OCI-LY7 (cell line): ENCODE measurements around the gene IL24. TPM values are rescaled to one million over a fixed set of nuclear protein-coding genes. Genes with fewer than 3 reads are reported as not detected.

Experiments used
- BruUV-seq: library from RNA; stranded (reverse); fragments of 400-500 nt; replicated peaks from 2 replicates; lab custom pipeline; 2021; lab: Mats Ljungman, UMichigan
- CTCF ChIA-PET: fragments of 300-600 bp; sonication (Branson Sonifier 250); formaldehyde crosslinking; loops from one replicate; lab custom pipeline; 2022; ENCODE audit warnings: antibody characterized with exemption; ENCODE audit not compliant: unreplicated experiment; lab: Charles Lee
- POLR2A ChIA-PET: fragments of 300-600 bp; sonication (Branson Sonifier 250); formaldehyde crosslinking; loops from one replicate; lab custom pipeline; 2022; ENCODE audit warnings: antibody characterized with exemption; lab: Charles Lee
- DNase-seq: peaks from one replicate; pipeline ENCODE4 v3.0.0-alpha.2; 2015; ENCODE audit warnings: low spot score
- H2AFZ ChIP-seq: fragments of 200-600 bp; sonication (generic), shearing (Covaris generic); 2 replicates; pipeline ENCODE4 v1.6.1; 2014; ENCODE audit warnings: mild to moderate bottlenecking, antibody characterized with exemption, low read length, moderate library complexity
- H3K27ac ChIP-seq: fragments of 200-600 bp; sonication (generic); 2 replicates; pipeline ENCODE4 v1.5.1; 2014; ENCODE audit warnings: mixed run types, low read depth, mild to moderate bottlenecking, moderate library complexity, low read length, inconsistent platforms; ENCODE audit not compliant: poor library complexity, severe bottlenecking
- H3K36me3 ChIP-seq: fragments of 200-600 bp; sonication (generic); 2 replicates; pipeline ENCODE4 v1.6.1; 2014; ENCODE audit warnings: mild to moderate bottlenecking, antibody characterized with exemption, low read length, moderate library complexity, mixed read lengths; ENCODE audit not compliant: insufficient read depth
- H3K4me1 ChIP-seq: fragments of 200-600 bp; sonication (generic); 2 replicates; pipeline ENCODE4 v1.5.1; 2014; ENCODE audit warnings: mild to moderate bottlenecking, low read length; ENCODE audit not compliant: insufficient read depth, poor library complexity, severe bottlenecking
- H3K4me2 ChIP-seq: fragments of 200-600 bp; sonication (generic); 2 replicates; pipeline ENCODE4 v1.6.1; 2014; ENCODE audit warnings: mild to moderate bottlenecking, low read length
- H3K4me3 ChIP-seq: fragments of 200-600 bp; sonication (generic); 2 replicates; pipeline ENCODE4 v1.5.1; 2014; ENCODE audit warnings: mild to moderate bottlenecking, low read depth, low read length; ENCODE audit not compliant: poor library complexity, severe bottlenecking
- H3K79me2 ChIP-seq: fragments of 200-600 bp; sonication (generic); 2 replicates; pipeline ENCODE4 v1.6.1; 2016; ENCODE audit warnings: low read depth, mild to moderate bottlenecking, low read length, moderate library complexity, mixed read lengths; ENCODE audit not compliant: insufficient read depth
- H3K9me2 ChIP-seq: fragments of 200-600 bp; sonication (generic); 2 replicates; pipeline ENCODE4 v1.6.1; 2016; ENCODE audit warnings: mild to moderate bottlenecking, low read length, mixed read lengths; ENCODE audit not compliant: insufficient read depth
- H3K9me3 ChIP-seq: fragments of 200-600 bp; sonication (generic); 2 replicates; pipeline ENCODE4 v1.6.1; 2014; ENCODE audit warnings: mild to moderate bottlenecking, mixed run types, low read length, mixed read lengths
- H4K20me1 ChIP-seq: fragments of 200-600 bp; sonication (generic); 2 replicates; pipeline ENCODE4 v1.6.1; 2014; ENCODE audit warnings: mild to moderate bottlenecking, antibody characterized with exemption, low read length, moderate library complexity, mixed read lengths; ENCODE audit not compliant: insufficient read depth
- CTCF ChIP-seq: fragments of 200-600 bp; sonication (generic); conservative IDR thresholded peaks from 2 replicates; pipeline ENCODE4 v1.5.1; 2014; ENCODE audit warnings: mild to moderate bottlenecking, antibody characterized with exemption, low read length, moderate library complexity, mixed read lengths
- EZH2phosphoT487 ChIP-seq: fragments of 200-600 bp; sonication (generic); IDR thresholded peaks from 2 replicates; pipeline ENCODE4 v1.6.1; 2018; ENCODE audit warnings: low read depth, borderline replicate concordance, mild to moderate bottlenecking, mixed run types, antibody characterized with exemption, low read length, moderate library complexity, mixed read lengths
- intact Hi-C: fragments of 100-400 bp; cut with micrococcal nuclease; formaldehyde crosslinking; loops from one replicate; pipeline ENCODE4 v1.10.0; 2022; ENCODE audit not compliant: unreplicated experiment
- total RNA-seq, 2 experiments: library from RNA; depleted of rRNA in 1 of 2; stranded (reverse); fragments of >200 nt in 1 of 2; shearing (Covaris generic) in 1 of 2; gene quantifications; 2 replicates each; pipeline ENCODE4 v1.2.3, GENCODE V29; 2014 to 2022

IL24 gene
- total RNA-seq, 2 experiments from 2014 or later, result not detected

DNA sequence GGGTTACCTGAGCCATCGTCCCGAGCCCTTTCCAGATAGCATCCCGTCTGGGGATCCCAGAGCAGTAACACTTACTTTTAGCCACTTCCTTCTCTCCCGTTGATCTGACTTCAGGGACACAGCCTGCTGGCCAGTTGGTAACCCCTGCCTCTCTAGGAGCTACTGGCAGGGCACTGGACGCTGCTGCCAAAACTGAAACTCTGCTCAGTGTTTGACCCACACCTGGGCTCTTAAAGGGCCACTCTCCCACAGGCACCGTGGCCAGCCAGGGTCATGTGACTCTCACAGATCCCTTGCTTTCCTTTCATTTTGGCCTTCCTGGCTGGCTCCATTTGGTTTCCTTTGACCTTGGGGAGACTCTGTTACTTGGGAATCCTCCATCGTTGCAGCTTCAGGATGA, 49.0 kb downstream of the IL24 start, which contains the start of gene PIGR:
PIGR (minus strand) TSS at position 206 of the 400 bp plus-strand sequence. CDS start 5,935 bp downstream, outside the sequence.
- H4K20me1 ChIP-seq, result no peaks in the 10 kb centered on the region
- TF ChIP-seq EZH2phosphoT487 (no peak), CTCF (no peak)
- no peaks in the 10 kb centered on the region for H3K9me3 ChIP-seq
- intact Hi-C loops, result no loop called here
- H3K36me3 ChIP-seq, result no peaks in the 10 kb centered on the region
- H3K4me1 ChIP-seq, result no peaks in the 10 kb centered on the region
- BruUV-seq, result no TSS peak
- ChIA-PET CTCF (no interaction called here), POLR2A (interaction anchor here (1.2 kb wide), 1 partner anchor 16 kb away, joined by 4 read pairs; no protein-coding TSS in a partner anchor)
- no peaks in the 10 kb centered on the region for H3K9me2 ChIP-seq
- H2AFZ ChIP-seq, result no peak within 1 kb of the TSS
- no peak within 1 kb of the TSS for H3K4me3 ChIP-seq
- no peak for DNase-seq
- no peak within 1 kb of the TSS for H3K27ac ChIP-seq
- H3K79me2 ChIP-seq, result no peaks in the 10 kb centered on the region
- no peak within 1 kb of the TSS for H3K4me2 ChIP-seq

DNA sequence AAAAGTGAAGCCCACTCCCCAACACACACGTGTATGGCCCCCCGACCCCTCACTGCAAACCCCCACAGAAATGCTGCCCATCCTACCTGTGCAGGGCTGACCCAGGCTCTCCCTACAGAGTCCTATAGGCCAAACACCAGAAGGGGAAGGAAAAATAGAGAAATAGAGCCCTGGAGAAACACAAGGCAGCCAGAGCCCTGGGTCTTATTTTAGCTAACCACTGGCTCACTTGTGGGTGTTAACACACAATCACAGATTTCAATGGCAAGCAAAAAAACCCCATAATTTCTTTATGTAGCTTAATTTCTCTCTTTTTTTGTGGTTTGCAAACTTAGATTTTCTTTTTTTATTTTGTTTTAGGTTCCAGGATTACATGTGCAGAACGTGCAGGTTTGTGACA, 50.0 kb downstream of the IL24 start:
- no peaks in the 10 kb centered on the region for H3K4me1 ChIP-seq
- H3K9me3 ChIP-seq, result no peaks in the 10 kb centered on the region
- intact Hi-C loops, result no loop called here
- H4K20me1 ChIP-seq, result no peaks in the 10 kb centered on the region
- TF ChIP-seq EZH2phosphoT487, result no peak
- ChIA-PET POLR2A (interaction anchor here (0.9 kb wide), 1 partner anchor 27 kb away, joined by 3 read pairs; no protein-coding TSS in a partner anchor), CTCF (no interaction called here)
- no peaks in the 10 kb centered on the region for H3K36me3 ChIP-seq
- H3K27ac ChIP-seq, result no peak overlapping the region
- no TSS peak for BruUV-seq
- H2AFZ ChIP-seq, result no peak overlapping the region
- no peak for DNase-seq
- H3K4me2 ChIP-seq, result no peak overlapping the region
- no peaks in the 10 kb centered on the region for H3K79me2 ChIP-seq
- H3K4me3 ChIP-seq, result no peak overlapping the region
- no peaks in the 10 kb centered on the region for H3K9me2 ChIP-seq

- H4K20me1 ChIP-seq, result no peaks in the 10 kb centered on the region
- ChIA-PET POLR2A (no interaction called here), CTCF (no interaction called here)
- H3K36me3 ChIP-seq, result no peaks in the 10 kb centered on the region
- no peak overlapping the region for H3K4me3 ChIP-seq
- no peaks in the 10 kb centered on the region for H3K9me2 ChIP-seq
- no peak overlapping the region for H3K4me2 ChIP-seq
- H2AFZ ChIP-seq, result no peak overlapping the region
- intact Hi-C loops, result no loop called here
- no peaks in the 10 kb centered on the region for H3K9me3 ChIP-seq
- no peak for DNase-seq
- no peaks in the 10 kb centered on the region for H3K79me2 ChIP-seq
- H3K27ac ChIP-seq, result no peak overlapping the region
- no TSS peak for BruUV-seq
- no peaks in the 10 kb centered on the region for H3K4me1 ChIP-seq
- TF ChIP-seq EZH2phosphoT487, result no peak
- TF ChIP-seq CTCF, result no peak
These were observed 52.0 kb downstream of the IL24 start for GRCh38 chr1:206949208-206949607.
